DMS53 (cell line): ENCODE results near the gene ZNF132.
A peak's percentile ranks its signal among the peaks of the same experiment; 100 is the strongest.

Experiments used
- DNase-seq: peaks from one replicate; lab custom pipeline; 2025; lab: John Stamatoyannopoulos, UW

ZNF132 gene

DNA sequence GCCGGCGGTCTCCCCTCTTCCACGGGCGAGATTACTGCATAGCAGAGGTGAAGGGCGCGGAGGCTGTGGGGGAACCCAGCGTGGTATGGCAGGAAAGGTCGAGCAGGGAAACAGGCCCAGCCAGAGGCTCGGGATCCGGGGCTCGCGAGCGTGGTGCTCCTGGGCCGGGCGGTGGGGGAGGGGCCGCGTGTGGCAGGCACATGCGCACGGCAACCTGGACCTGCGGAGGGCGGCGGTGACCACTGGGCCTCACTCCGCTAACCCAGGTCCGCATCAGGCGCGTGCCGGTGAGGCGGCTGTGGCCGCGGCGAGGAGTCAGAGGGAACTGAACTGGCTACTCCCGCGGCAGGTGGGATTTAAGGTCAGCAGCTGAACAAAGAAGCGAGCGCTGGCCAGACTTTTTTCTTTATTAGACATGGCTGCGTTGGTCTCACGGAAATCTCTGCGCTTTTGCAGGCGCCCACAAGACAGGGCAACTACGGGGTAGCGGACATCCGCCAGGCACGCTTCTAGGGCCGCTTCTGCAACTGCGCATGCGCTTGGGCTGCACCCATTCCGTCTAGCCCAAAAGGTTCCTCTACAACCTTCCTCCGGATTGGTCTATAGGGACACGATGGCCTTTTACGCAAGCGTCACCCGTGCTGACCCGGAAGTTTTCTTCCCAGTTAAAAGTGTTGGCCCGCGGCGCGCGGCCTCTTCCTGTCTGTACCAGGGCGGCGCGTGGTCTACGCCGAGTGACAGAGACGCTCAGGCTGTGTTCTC, 53.2 kb downstream of the ZNF132 start, which contains the start of gene RPS5:
TSS of gene RPS5 (plus strand) at position 694 of the 762 bp plus-strand sequence. CDS start 869 bp downstream, outside the sequence.
- peak; percentile 99 for DNase-seq

- DNase-seq: peak; percentile 71
These were observed 53.9 kb downstream of the ZNF132 start for GRCh38 chr19:58385891-58386575.

GRCh38 chr19:58385313-58385890, 54.6 kb downstream of the ZNF132 start:
- no peak for DNase-seq

GRCh38 chr19:58382997-58383603, 56.9 kb downstream of the ZNF132 start:
- DNase-seq: no peak
